Heart left ventricle (tissue), 13 donors: ENCODE measurements around the gene GCGR.

Source experiments
- CTCF ChIP-seq, 12 donors: fragments of 200-600 bp; sonication (generic) in 4 of 12; IDR thresholded peaks; one replicate each; pipeline versions ENCODE4 v1.5.0 to v1.8.0; 2018 to 2022; ENCODE audit warnings: antibody characterized with exemption in 12 of 12, mild to moderate bottlenecking in 5 of 12
- POLR2A ChIP-seq, 2 donors: fragments of 450-650 bp; IDR thresholded peaks; one replicate each; pipeline ENCODE4 v1.6.1; 2017; ENCODE audit warnings: antibody characterized with exemption in 2 of 2, mild to moderate bottlenecking in 2 of 2, moderate library complexity in 2 of 2
- donor health status: ischemic (EF 13 %, LVEDD 7.1; RV severe dilation, severe dysfunction).
- donor health status: DM: no; HTN: yes; CAD: no.
- donor health status: DM: no; HTN: no; CAD: no.
- donor health status: ischemic (EF 25% LVEDD 6.9; RV normal size, moderate dysfunction).
- donor health status: ischemic (EF 25% LVEDD 5.7; RV mildly dilated, moderate dysfunction).
- donor health status: ischemic (EF 35%, LVEDD 5.7; RV mildly dilated, moderate dysfunction).
- donor health status: nonischemic (EF 11% LVEDD 7.7; RV severe dilation, severe dysfunction).
- donor health status: DM: yes; HTN: yes; CAD: no.
- donor health status: PGD.
- donor health status: ischemic (EF 29% LVEDD 5.4; RV normal size, mild dysfunction).
- donor health status: nonischemic (EF 23%, LVEDD 6.1; RV moderate dilation, normal function).

GRCh38 chr17:81840826-81841778 is 37.2 kb downstream of the GCGR start:
- TF ChIP-seq CTCF (IDR thresholded peaks at IDR 0.05): no peak
- no peak for TF ChIP-seq POLR2A (IDR thresholded peaks at IDR 0.05)
